GM19238 (cell line): Measurements from ENCODE around the gene FAM24A.

Source experiments
- DNase-seq: peaks from one replicate; pipeline ENCODE4 v3.0.0; 2011; ENCODE audit warnings: low spot score; ENCODE audit not compliant: insufficient read length

The FAM24A gene

GRCh38 chr10:122930140-122930539, 19.7 kb downstream of the FAM24A start:
- no peak for DNase-seq

- DNase-seq = no peak
These were observed 20.9 kb downstream of the FAM24A start for GRCh38 chr10:122931088-122931906.

- no peak for DNase-seq
These were observed 28.9 kb downstream of the FAM24A start for GRCh38 chr10:122939133-122939855.

- no peak for DNase-seq
These were observed 29.6 kb downstream of the FAM24A start for GRCh38 chr10:122939856-122940543.

GRCh38 chr10:122949296-122949695, 38.9 kb downstream of the FAM24A start:
- DNase-seq = no peak

- DNase-seq = peak; percentile 90
These were observed 43.7 kb downstream of the FAM24A start, which contains the start of gene C10orf88 for GRCh38 chr10:122953902-122954730. C10orf88 (minus strand) TSS chr10:122954227; CDS start chr10:122954178, 49 bp downstream.

- no peak for DNase-seq
These were observed 44.3 kb downstream of the FAM24A start for GRCh38 chr10:122954731-122955050.

- DNase-seq = no peak
These were observed 45.5 kb downstream of the FAM24A start for GRCh38 chr10:122955892-122956291.

GRCh38 chr10:122957474-122957873, 47.1 kb downstream of the FAM24A start:
- DNase-seq = no peak

- DNase-seq = no peak
These were observed 52.0 kb downstream of the FAM24A start for GRCh38 chr10:122962405-122962804.
